Esophagus (tissue), 2 donors: ENCODE data around the gene ST8SIA1. TPM values are rescaled to one million over a fixed set of nuclear protein-coding genes. Genes with fewer than 3 reads are reported as not detected.

ENCODE experiments used
- H3K27ac ChIP-seq, 2 donors: one replicate each; pipeline ENCODE4 v1.5.1; 2013; ENCODE audit warnings: low read depth in 2 of 2, mild to moderate bottlenecking in 2 of 2, inconsistent platforms in 1 of 2, low read length in 1 of 2, moderate library complexity in 1 of 2
- H3K27me3 ChIP-seq, 2 donors: one replicate each; pipeline ENCODE4 v1.6.1; 2013; ENCODE audit warnings: low read length in 2 of 2, control low read depth in 1 of 2, mild to moderate bottlenecking in 1 of 2; ENCODE audit not compliant: insufficient read depth in 2 of 2, control insufficient read depth in 1 of 2
- H3K36me3 ChIP-seq, 2 donors: one replicate each; pipeline ENCODE4 v1.6.1; 2013; ENCODE audit warnings: low read length in 1 of 2; ENCODE audit not compliant: control insufficient read depth in 2 of 2, insufficient read depth in 2 of 2
- H3K4me1 ChIP-seq, 2 donors: one replicate each; pipeline ENCODE4 v1.6.1; 2013; ENCODE audit warnings: low read length in 1 of 2; ENCODE audit not compliant: control insufficient read depth in 2 of 2, insufficient read depth in 2 of 2
- H3K4me3 ChIP-seq, 2 donors: one replicate each; pipeline ENCODE4 v1.5.1; 2013; ENCODE audit warnings: low read length in 2 of 2, mild to moderate bottlenecking in 2 of 2, low read depth in 1 of 2, moderate library complexity in 1 of 2
- H3K9me3 ChIP-seq, 2 donors: one replicate each; pipeline ENCODE4 v1.6.1; 2013; ENCODE audit warnings: mild to moderate bottlenecking in 2 of 2, low read depth in 1 of 2, low read length in 1 of 2, moderate library complexity in 1 of 2; ENCODE audit not compliant: control insufficient read depth in 2 of 2, insufficient read depth in 1 of 2
- WGBS, 2 donors: extraction: QIAGEN DNeasy Blood & Tissue Kit; methylation state at CpG; one replicate each; pipeline ENCODE4 v1.1.7; 2013; 5-methylcytosine and 5-hydroxymethylcytosine counted together
- polyA plus RNA-seq, 2 donors: library from polyadenylated mRNA; stranded (reverse); fragments of 200-250 nt; gene quantifications; one replicate each; pipeline ENCODE4 v1.2.3, GENCODE V29; 2013
- donor health status: healthy with polysubstance abuse.
- donor health status: Bipolar disorder and iron deficiency.

Gene ST8SIA1
- polyA plus RNA-seq, 2 donors, result 0.83 to 1.1 TPM

DNA sequence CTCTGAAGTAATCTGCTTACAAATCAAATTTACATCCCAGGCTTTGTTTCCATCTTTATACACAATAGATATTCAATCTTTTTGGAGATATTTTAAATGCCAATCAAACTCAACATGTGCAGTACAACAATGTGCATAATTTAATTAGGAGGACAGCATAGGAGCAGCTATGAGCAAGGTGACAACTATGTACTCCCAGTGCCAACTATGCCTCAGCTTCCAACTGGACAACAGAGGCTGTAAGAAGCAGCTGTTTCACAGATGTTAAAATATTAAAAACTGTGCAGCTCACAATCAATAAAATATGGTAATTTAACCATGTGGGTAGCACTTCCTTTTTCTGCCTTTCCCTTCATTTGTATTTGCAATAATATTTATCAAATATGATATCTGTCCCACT lies 99.9 kb downstream of the ST8SIA1 start:
- no peaks in the 10 kb centered on the region for H3K36me3 ChIP-seq
- no peak overlapping the region for H3K4me3 ChIP-seq
- H3K9me3 ChIP-seq, result no peaks in the 10 kb centered on the region
- no peak overlapping the region for H3K27ac ChIP-seq
- H3K27me3 ChIP-seq, result no peaks in the 10 kb centered on the region
- H3K4me1 ChIP-seq, result no peaks in the 10 kb centered on the region

DNA sequence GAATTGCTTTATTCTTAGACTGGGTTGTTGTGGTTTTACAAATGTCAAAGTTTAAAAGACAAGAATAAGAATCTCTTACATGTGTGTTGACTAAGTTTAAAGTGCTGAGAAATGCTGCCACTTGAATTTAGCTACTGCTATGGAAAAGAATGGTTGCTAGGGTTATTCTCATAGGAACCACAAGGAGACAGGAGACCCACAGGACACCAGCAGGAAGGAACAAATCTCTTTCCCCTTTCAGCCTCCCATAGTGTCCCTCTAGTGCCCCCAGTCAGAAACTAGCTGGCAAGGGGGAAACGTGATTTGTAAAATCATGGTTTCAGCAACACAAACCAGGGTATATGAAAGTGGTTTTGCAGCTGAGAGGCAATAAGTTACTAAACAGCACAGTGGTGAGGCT lies 102.7 kb downstream of the ST8SIA1 start:
- H3K4me1 ChIP-seq, result no peaks in the 10 kb centered on the region
- H3K9me3 ChIP-seq, result no peaks in the 10 kb centered on the region
- H3K27me3 ChIP-seq, result no peaks in the 10 kb centered on the region
- H3K36me3 ChIP-seq, result no peaks in the 10 kb centered on the region
- no peak overlapping the region for H3K4me3 ChIP-seq
- no peak overlapping the region for H3K27ac ChIP-seq
- WGBS, 2 donors, result 45 to 67% methylated on average over 1 of the region's 1 CpG

DNA sequence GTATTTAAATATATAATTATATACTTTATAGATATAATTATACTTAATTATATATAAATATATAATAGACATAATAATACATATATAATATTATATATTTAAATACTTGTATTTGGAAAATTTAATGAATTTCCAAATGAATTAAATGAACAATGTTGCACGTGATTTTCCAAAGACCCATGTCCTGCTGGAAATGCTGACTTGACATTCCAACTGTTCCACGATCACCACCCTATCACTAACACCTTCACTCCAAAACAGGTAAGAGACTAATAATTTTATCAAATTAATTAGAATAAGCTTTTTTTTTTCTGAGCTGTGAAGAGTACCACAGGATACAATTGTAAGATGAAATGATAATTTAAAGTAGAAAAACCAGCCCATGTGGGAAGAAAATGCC lies 103.4 kb downstream of the ST8SIA1 start:
- no peaks in the 10 kb centered on the region for H3K4me1 ChIP-seq
- no peak overlapping the region for H3K4me3 ChIP-seq
- H3K36me3 ChIP-seq, result no peaks in the 10 kb centered on the region
- H3K27ac ChIP-seq, result no peak overlapping the region
- 91 to 97% methylated on average over 2 of the region's 2 CpGs for WGBS, 2 donors
- no peaks in the 10 kb centered on the region for H3K9me3 ChIP-seq
- H3K27me3 ChIP-seq, result no peaks in the 10 kb centered on the region

DNA sequence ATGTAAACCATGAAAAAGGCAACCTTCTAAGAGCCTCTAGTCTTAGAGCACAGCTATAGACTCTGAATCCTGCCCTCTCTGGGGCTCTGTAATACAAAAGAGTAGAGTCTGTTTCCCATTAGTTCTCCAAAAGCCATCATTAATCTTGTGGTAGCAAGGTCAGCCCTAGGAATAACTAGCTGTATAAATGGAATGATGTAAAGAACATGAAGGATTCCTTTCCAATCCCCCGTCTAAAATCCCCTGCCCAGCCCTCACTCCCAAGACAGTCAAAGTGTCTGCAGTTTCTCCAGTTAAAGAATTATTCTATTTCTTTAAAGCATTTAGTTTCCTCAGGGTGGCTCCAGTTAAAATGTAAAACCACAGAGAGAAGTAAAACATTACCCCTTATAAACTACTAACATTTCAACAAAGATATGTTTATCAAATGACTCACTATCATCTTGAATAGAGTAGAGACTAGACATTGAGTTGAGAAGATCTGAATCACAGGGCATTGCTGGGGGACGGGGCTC lies 104.2 kb downstream of the ST8SIA1 start:
- Histone ChIP-seq H3K27ac (no peak overlapping the region), H3K9me3 (no peaks in the 10 kb centered on the region), H3K27me3 (no peaks in the 10 kb centered on the region), H3K4me1 (no peaks in the 10 kb centered on the region), H3K36me3 (no peaks in the 10 kb centered on the region), H3K4me3 (no peak overlapping the region)
- 51 to 54% methylated on average over 2 of the region's 2 CpGs for WGBS, 2 donors

DNA sequence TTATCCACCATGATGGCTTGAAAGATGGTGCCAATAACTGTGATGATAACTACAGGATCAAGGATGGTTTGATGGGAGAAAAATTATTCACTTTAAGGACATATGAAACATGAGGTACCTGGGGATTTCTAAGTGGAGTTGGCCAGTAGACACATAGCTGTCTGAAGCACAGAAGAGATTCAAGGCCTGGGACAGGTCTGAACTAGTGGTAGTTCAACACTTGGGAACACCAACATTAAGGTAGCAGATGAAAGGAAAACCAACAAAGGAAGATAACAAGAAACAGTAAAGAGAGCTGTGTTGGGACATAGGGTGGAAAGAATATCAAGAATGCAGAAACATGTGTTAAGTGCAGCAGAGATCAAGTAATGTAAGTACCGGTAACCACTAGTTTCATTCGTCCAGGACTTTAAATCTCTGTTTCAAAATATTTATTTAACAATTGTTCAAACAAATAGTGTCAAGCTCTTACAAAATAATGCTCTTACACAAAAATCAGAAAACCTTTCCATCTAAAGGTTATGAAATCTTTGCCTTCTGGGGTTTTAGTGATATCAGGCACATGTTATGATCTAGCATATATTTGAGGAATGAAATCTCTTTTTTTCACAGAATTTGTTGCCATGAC lies 104.7 kb downstream of the ST8SIA1 start:
- H3K36me3 ChIP-seq, result no peaks in the 10 kb centered on the region
- H3K4me1 ChIP-seq, result no peaks in the 10 kb centered on the region
- WGBS, 2 donors, result 40 to 44% methylated on average over 2 of the region's 2 CpGs
- H3K27ac ChIP-seq, result no peak overlapping the region
- no peak overlapping the region for H3K4me3 ChIP-seq
- H3K27me3 ChIP-seq, result no peaks in the 10 kb centered on the region
- no peaks in the 10 kb centered on the region for H3K9me3 ChIP-seq

DNA sequence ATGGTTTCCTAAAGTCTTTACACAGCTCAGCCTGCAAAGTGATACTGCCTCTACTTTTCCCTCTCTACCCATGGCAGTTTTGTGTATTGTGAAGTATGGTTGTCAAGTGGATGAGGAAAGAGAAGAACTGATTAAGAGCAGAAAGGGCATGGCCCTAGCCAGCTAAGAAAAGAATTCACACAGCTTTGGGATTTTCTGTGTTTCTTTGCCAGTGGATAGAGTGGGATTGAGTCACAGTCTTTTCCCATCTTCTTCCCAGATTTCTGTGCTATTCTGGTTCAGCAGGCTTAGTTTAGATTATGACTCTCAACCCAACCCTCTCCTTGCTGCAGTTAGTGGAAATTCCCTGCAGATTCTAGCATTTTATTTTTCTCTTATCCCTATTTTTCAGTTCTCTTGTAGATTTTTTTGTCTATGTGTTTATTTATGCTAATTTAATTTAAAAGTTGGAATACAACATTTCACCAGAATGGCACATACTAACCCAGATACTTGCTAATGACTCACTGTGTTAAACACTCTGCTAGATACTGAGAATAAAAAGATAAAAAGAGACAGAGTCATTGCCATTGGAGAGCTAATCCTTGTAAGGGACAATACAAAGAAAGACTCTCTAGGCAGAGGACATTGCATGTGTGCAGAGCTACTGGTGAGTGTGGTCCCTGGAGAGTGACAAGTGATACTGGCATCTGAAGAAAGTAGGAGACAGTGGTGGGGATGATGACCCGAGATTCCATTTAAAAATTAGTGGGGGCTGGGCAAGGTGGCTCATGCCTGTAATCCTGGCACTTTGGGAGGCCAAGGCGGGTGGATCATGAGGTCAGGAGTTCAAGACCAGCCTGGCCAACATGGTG lies 106.3 kb downstream of the ST8SIA1 start:
- no peaks in the 10 kb centered on the region for H3K27me3 ChIP-seq
- no peaks in the 10 kb centered on the region for H3K36me3 ChIP-seq
- H3K27ac ChIP-seq, result no peak overlapping the region
- no peaks in the 10 kb centered on the region for H3K4me1 ChIP-seq
- H3K4me3 ChIP-seq, result no peak overlapping the region
- WGBS, 2 donors, result 76 to 84% methylated on average over 2 of the region's 2 CpGs
- no peaks in the 10 kb centered on the region for H3K9me3 ChIP-seq

DNA sequence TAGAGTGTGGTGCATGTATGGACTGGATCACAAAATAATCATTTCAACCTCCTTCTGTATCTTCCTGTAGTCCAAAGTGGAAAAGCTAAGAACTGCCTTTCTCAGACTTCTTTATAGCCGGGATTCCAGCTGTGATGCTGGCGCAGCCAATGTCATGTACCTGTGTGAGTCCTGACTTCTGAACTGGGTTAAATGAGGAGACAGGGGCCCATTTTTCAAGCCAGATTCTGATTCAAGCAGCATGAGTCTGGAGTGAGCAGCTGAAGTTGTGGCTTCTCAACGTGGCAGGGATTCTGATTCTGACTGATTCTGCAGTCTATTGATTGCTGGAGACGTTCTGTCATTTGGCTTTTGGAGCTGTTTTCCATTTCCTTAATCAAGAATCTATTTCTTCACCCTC lies 111.2 kb downstream of the ST8SIA1 start:
- no peaks in the 10 kb centered on the region for H3K27me3 ChIP-seq
- no peaks in the 10 kb centered on the region for H3K4me1 ChIP-seq
- H3K27ac ChIP-seq, result no peak overlapping the region
- H3K9me3 ChIP-seq, result no peaks in the 10 kb centered on the region
- no peaks in the 10 kb centered on the region for H3K36me3 ChIP-seq
- WGBS, 2 donors, result 78 to 81% methylated on average over 4 of the region's 4 CpGs
- no peak overlapping the region for H3K4me3 ChIP-seq

DNA sequence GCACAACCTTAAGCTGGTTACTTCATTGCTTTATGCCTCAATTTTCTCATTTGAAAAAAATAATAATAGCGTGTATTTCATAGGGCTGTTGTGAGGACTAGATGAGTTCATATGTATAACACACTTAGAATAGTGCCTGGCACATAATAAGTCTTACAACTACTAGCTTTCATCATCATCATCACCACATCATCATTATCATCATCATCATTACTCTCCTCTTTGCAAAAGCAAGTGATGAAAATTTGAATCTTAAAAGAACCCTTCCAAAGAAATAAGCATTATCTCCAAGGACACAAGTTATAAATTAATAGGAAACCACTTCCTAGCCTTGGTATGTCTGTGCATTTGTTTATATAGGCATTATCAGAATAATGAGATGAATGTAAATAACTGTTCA lies 117.0 kb downstream of the ST8SIA1 start:
- no peaks in the 10 kb centered on the region for H3K36me3 ChIP-seq
- no peaks in the 10 kb centered on the region for H3K9me3 ChIP-seq
- WGBS, 2 donors, result 93 to 94% methylated on average over 1 of the region's 1 CpG
- no peak overlapping the region for H3K27ac ChIP-seq
- no peak overlapping the region for H3K4me3 ChIP-seq
- H3K27me3 ChIP-seq, result no peaks in the 10 kb centered on the region
- H3K4me1 ChIP-seq, result no peaks in the 10 kb centered on the region

DNA sequence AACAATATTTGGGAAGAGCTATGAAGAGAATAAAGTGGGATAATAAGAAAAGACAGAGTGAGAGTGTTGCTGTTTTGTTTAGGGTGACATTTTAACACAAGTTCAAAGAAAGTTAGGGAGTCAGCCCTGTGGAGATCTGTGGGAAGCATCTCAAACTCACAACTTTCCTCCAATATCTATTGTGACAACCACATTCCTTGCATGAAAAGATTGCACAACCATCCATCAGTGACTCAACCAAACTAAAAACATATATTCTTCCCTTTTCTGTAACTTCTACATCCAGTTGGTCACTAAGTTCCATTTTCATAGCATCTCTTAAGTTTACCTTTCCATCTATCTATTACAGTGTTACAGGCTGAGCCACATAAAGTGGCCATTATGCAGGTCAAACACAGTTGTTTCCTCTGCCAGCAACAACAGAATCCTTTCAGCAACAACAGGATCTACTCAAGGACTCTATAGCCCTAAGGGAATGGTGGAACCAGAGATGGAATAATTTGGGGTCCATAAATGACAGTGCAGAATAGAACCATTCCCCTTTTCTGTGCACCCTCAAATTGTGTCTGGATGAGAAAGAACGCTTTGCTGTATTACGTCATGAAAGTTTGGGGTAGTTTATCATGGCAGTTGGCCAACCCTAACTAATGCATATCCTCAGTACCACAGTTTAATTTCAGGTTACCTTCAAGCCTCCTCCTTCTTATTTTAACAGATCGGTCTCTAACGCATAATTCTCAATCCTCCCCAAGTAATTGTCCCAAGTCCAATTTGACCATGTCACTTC lies 118.8 kb downstream of the ST8SIA1 start:
- 93 to 94% methylated on average over 4 of the region's 4 CpGs for WGBS, 2 donors
- Histone ChIP-seq H3K36me3 (no peaks in the 10 kb centered on the region), H3K27ac (no peak overlapping the region), H3K9me3 (no peaks in the 10 kb centered on the region), H3K27me3 (no peaks in the 10 kb centered on the region), H3K4me1 (no peaks in the 10 kb centered on the region), H3K4me3 (no peak overlapping the region)
